Hepatocyte (in vitro differentiated cells): ENCODE results near the gene POU2F2.

Experiments
- EZH2 ChIP-seq: fragments of 200-600 bp; sonication (generic); IDR thresholded peaks from 2 replicates; pipeline ENCODE4 v1.6.1; 2016; ENCODE audit warnings: antibody characterized with exemption, mild to moderate bottlenecking, borderline replicate concordance
- TF ChIP-seq, protein P1 (sequence below): fragments of 200-600 bp; sonication (generic); IDR thresholded peaks from 2 replicates; pipeline ENCODE4 v1.5.1; 2016; ENCODE audit warnings: antibody characterized with exemption, mild to moderate bottlenecking; ENCODE audit not compliant: poor library complexity

DNA sequence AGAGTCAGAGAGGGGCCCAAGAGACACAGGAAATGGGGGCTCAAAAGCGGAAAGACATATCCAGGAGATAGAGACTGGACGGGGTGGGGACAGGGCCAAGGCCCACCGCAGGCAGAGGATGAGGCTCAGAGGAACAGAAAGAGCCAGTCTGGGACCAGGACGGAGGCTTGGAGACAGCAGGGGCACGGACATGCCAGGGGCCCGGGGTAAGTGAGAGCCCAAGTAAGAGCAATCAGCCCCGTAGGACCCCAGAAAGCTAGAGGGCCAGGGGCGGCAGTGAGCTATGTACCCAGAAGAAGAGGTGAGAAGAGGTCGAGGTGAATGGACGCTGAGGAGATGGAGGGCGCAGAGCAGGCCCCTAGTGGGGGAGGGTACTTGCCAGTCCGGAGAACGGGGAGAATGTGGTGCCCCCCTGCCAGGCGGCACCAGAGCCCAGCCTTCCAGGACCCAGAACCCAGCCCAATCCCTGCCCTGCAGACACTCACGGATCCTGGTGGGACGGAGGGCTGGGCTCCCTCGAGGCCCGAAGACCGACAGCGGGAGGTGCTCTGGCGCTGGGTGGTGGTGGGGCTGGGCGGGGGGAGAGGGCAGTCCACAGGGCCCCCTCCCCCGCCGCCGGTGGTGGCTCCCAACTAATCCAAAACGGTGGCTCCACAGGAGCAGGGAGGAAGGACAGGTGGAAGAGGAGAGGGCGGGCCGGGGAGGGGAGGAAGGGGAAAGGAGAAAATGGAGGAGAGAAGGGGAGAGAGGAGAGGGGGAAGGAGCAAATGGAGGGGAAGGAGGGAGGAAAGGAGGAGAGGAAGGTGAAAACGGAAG, 63.3 kb downstream of the POU2F2 start:
- TF ChIP-seq, protein P1, sequence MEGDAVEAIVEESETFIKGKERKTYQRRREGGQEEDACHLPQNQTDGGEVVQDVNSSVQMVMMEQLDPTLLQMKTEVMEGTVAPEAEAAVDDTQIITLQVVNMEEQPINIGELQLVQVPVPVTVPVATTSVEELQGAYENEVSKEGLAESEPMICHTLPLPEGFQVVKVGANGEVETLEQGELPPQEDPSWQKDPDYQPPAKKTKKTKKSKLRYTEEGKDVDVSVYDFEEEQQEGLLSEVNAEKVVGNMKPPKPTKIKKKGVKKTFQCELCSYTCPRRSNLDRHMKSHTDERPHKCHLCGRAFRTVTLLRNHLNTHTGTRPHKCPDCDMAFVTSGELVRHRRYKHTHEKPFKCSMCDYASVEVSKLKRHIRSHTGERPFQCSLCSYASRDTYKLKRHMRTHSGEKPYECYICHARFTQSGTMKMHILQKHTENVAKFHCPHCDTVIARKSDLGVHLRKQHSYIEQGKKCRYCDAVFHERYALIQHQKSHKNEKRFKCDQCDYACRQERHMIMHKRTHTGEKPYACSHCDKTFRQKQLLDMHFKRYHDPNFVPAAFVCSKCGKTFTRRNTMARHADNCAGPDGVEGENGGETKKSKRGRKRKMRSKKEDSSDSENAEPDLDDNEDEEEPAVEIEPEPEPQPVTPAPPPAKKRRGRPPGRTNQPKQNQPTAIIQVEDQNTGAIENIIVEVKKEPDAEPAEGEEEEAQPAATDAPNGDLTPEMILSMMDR = no peak
- no peak for TF ChIP-seq EZH2
